OCI-LY1 (cell line): ENCODE data around the gene NBPF3.
"Not testable (repeated sequence)": the region's sequence is repeated elsewhere in the genome, so short reads cannot be mapped to it uniquely, and the experiment has no call there.

ENCODE experiments used
- H2AFZ ChIP-seq: fragments of 200-600 bp; sonication (generic), shearing (Covaris generic); 2 replicates; pipeline ENCODE4 v1.6.0; 2014; ENCODE audit warnings: antibody characterized with exemption, mild to moderate bottlenecking, low read length
- H3F3A ChIP-seq: fragments of 200-600 bp; sonication (generic), shearing (Covaris generic); 2 replicates; pipeline ENCODE4 v1.6.0; 2014; ENCODE audit warnings: mild to moderate bottlenecking, antibody characterized with exemption, low read length, moderate library complexity; ENCODE audit not compliant: insufficient read depth
- H3K27ac ChIP-seq: fragments of 200-600 bp; sonication (generic); 2 replicates; pipeline ENCODE4 v1.5.1; 2014; ENCODE audit warnings: low read length, mixed run types, mild to moderate bottlenecking, low read depth; ENCODE audit not compliant: poor library complexity, severe bottlenecking
- H3K27me3 ChIP-seq: fragments of 200-600 bp; sonication (generic); 2 replicates; pipeline ENCODE4 v1.6.0; 2014; ENCODE audit warnings: antibody characterized with exemption, mild to moderate bottlenecking, low read length, moderate library complexity; ENCODE audit not compliant: insufficient read depth
- H3K36me3 ChIP-seq: fragments of 200-600 bp; sonication (generic); 2 replicates; pipeline ENCODE4 v1.6.1; 2014; ENCODE audit warnings: mild to moderate bottlenecking, antibody characterized with exemption, low read length, moderate library complexity, mixed read lengths; ENCODE audit not compliant: insufficient read depth
- H3K4me1 ChIP-seq: fragments of 200-600 bp; sonication (generic); 2 replicates; pipeline ENCODE4 v1.5.1; 2014; ENCODE audit warnings: mild to moderate bottlenecking, low read length, moderate library complexity; ENCODE audit not compliant: insufficient read depth, severe bottlenecking
- H3K4me2 ChIP-seq: fragments of 200-600 bp; sonication (generic), shearing (Covaris generic); 2 replicates; pipeline ENCODE4 v1.6.1; 2014; ENCODE audit warnings: low read length
- H3K4me3 ChIP-seq: fragments of 200-600 bp; sonication (generic); 2 replicates; pipeline ENCODE4 v1.5.1; 2014; ENCODE audit warnings: low read length, low read depth, mild to moderate bottlenecking, mixed read lengths; ENCODE audit not compliant: poor library complexity, severe bottlenecking
- H3K79me2 ChIP-seq: fragments of 200-600 bp; shearing (Covaris generic); 2 replicates; pipeline ENCODE4 v1.6.1; 2016; ENCODE audit warnings: mixed run types, low read length, mixed read lengths; ENCODE audit not compliant: insufficient read depth
- H3K9ac ChIP-seq: fragments of 200-600 bp; sonication (generic), shearing (Covaris generic); 2 replicates; pipeline ENCODE4 v1.6.1; 2014; ENCODE audit warnings: mild to moderate bottlenecking, low read length, mixed read lengths
- H3K9me2 ChIP-seq: fragments of 200-600 bp; sonication (generic), shearing (Covaris generic); 2 replicates; pipeline ENCODE4 v1.6.1; 2014; ENCODE audit warnings: low read depth, mild to moderate bottlenecking, low read length, mixed read lengths
- H3K9me3 ChIP-seq: fragments of 200-600 bp; shearing (Covaris generic); 2 replicates; pipeline ENCODE4 v1.6.1; 2014; ENCODE audit warnings: low read length, mixed read lengths
- H4K20me1 ChIP-seq: fragments of 200-600 bp; sonication (generic), shearing (Covaris generic); 2 replicates; pipeline ENCODE4 v1.6.0; 2016; ENCODE audit warnings: mild to moderate bottlenecking, low read length; ENCODE audit not compliant: insufficient read depth
- EZH2 ChIP-seq: fragments of 200-600 bp; sonication (generic), shearing (Covaris generic); IDR thresholded peaks from 2 replicates; pipeline ENCODE4 v1.8.0; 2017; ENCODE audit warnings: borderline replicate concordance, mixed run types, mild to moderate bottlenecking, antibody characterized with exemption, low read length, moderate library complexity, mixed read lengths
- TF ChIP-seq, protein P1 (sequence below): fragments of 200-600 bp; sonication (generic), shearing (Covaris generic); IDR thresholded peaks from 2 replicates; pipeline ENCODE4 v1.5.1; 2017; ENCODE audit warnings: mild to moderate bottlenecking, antibody characterized with exemption, low read length, moderate library complexity, mixed read lengths

The NBPF3 gene

DNA sequence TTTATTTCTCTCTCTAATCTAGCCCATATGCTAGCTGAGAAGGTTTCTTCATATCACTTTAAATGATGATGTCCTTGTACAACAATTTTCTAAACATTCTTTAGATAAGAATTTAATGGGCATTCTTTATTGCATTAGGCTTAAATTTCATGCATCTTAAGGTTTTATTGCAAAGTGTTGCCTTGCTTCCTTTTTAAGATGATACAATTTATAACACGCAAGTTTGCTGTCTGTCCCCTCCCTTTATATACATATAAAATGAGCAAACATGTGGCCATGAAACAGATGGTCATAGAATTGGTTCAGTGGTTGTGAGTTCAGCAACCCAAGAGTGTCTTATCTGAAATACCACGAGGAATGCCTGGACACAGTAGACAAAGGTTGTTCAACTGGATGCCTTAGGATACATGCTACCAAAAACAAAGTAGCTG lies 12.1 kb downstream of the NBPF3 start:
- Histone ChIP-seq H3K27ac (no peak overlapping the region), H3K27me3 (no peaks in the 10 kb centered on the region), H3K4me1 (no peaks in the 10 kb centered on the region), H3K9me2 (no peaks in the 10 kb centered on the region), H3K9me3 (no peaks in the 10 kb centered on the region), H4K20me1 (no peaks in the 10 kb centered on the region), H3K4me3 (no peak overlapping the region), H3K4me2 (no peak overlapping the region), H3K36me3 (no peaks in the 10 kb centered on the region), H3F3A (no peaks in the 10 kb centered on the region), H3K79me2 (no peaks in the 10 kb centered on the region), H3K9ac (no peak overlapping the region), H2AFZ (no peak overlapping the region)
- no peak for TF ChIP-seq EZH2
- TF ChIP-seq, protein P1, sequence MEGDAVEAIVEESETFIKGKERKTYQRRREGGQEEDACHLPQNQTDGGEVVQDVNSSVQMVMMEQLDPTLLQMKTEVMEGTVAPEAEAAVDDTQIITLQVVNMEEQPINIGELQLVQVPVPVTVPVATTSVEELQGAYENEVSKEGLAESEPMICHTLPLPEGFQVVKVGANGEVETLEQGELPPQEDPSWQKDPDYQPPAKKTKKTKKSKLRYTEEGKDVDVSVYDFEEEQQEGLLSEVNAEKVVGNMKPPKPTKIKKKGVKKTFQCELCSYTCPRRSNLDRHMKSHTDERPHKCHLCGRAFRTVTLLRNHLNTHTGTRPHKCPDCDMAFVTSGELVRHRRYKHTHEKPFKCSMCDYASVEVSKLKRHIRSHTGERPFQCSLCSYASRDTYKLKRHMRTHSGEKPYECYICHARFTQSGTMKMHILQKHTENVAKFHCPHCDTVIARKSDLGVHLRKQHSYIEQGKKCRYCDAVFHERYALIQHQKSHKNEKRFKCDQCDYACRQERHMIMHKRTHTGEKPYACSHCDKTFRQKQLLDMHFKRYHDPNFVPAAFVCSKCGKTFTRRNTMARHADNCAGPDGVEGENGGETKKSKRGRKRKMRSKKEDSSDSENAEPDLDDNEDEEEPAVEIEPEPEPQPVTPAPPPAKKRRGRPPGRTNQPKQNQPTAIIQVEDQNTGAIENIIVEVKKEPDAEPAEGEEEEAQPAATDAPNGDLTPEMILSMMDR = no peak

DNA sequence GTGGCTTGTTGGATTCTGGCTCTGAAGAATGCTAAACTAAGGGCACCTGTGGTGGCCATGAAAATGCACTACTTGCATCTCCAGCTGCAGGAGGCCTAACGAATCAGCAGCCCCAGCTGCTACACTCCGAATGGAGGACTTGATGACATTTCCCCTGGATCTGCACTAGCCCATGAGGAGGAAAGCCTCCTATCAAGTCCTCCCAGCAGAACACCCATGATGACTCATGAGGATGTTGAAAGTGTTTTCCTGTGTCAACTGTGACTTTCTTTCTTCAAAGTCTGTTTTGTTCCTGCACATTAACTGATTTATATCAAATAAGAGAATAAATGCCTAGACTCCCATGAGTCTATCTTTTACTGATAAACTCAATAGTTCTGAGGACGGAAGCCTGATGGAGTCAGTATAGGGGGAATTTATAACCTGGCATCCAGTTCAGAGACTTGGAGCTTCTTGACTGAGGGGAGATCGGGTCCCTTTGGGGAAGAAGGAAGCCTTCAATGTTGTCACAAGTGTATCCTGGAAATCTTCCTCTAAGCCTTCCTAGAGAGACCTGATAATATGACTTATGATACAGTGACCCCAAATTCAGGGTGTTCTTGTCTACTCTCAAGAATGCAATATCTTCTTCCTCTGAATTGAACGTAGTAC lies 14.2 kb downstream of the NBPF3 start:
- not testable (repeated sequence) for H3F3A ChIP-seq, H3K9ac ChIP-seq, H3K4me2 ChIP-seq, H3K4me3 ChIP-seq, H3K4me1 ChIP-seq, H4K20me1 ChIP-seq, H3K27me3 ChIP-seq, H3K79me2 ChIP-seq, H3K36me3 ChIP-seq, H2AFZ ChIP-seq, H3K9me2 ChIP-seq, H3K9me3 ChIP-seq, H3K27ac ChIP-seq

GRCh38 chr1:21454904-21455303 lies 15.0 kb downstream of the NBPF3 start:
- not testable (repeated sequence) for H3K79me2 ChIP-seq, H2AFZ ChIP-seq, H3K36me3 ChIP-seq, H4K20me1 ChIP-seq, H3K9ac ChIP-seq, H3F3A ChIP-seq, H3K4me3 ChIP-seq, H3K27me3 ChIP-seq, H3K4me1 ChIP-seq, H3K27ac ChIP-seq, H3K9me3 ChIP-seq, H3K4me2 ChIP-seq, H3K9me2 ChIP-seq

- no peaks in the 10 kb centered on the region for H3F3A ChIP-seq
- H2AFZ ChIP-seq = no peak overlapping the region
- no peak overlapping the region for H3K9ac ChIP-seq
- no peaks in the 10 kb centered on the region for H3K79me2 ChIP-seq
- H3K36me3 ChIP-seq = no peaks in the 10 kb centered on the region
- H3K27me3 ChIP-seq = no peaks in the 10 kb centered on the region
- no peaks in the 10 kb centered on the region for H3K4me1 ChIP-seq
- H4K20me1 ChIP-seq = no peaks in the 10 kb centered on the region
- H3K9me3 ChIP-seq = no peaks in the 10 kb centered on the region
- no peaks in the 10 kb centered on the region for H3K9me2 ChIP-seq
- no peak overlapping the region for H3K27ac ChIP-seq
- H3K4me3 ChIP-seq = no peak overlapping the region
- H3K4me2 ChIP-seq = no peak overlapping the region
- TF ChIP-seq, protein P1 = no peak
- TF ChIP-seq EZH2 = no peak
Observed at GRCh38 chr1:21457654-21458053, 17.7 kb downstream of the NBPF3 start.

DNA sequence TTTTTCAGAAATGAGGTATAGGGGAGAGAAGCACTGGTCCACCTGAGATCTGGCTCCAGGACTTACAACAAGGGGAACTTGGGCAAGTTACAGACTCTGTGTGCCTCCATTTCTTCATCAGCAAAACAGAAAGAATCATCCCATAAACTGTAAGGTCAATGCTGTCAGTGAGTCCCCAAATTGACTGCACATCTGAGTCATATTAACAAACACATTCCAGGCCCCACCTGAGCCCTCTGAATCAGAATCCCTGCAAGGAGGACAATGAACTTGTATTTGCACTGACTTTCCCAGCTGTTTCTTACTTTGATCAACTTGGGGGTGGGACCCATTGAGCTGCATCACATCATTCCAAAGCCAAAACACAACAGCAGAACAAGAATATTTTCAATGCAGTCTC lies 25.2 kb downstream of the NBPF3 start:
- not testable (repeated sequence) for H3K27ac ChIP-seq, H3K4me2 ChIP-seq, H2AFZ ChIP-seq, H3K9ac ChIP-seq, H3K4me3 ChIP-seq, H3K79me2 ChIP-seq, H4K20me1 ChIP-seq, H3F3A ChIP-seq, H3K36me3 ChIP-seq, H3K9me2 ChIP-seq, H3K9me3 ChIP-seq, H3K27me3 ChIP-seq, H3K4me1 ChIP-seq

GRCh38 chr1:21467946-21468345 lies 28.0 kb downstream of the NBPF3 start:
- not testable (repeated sequence) for H3K4me2 ChIP-seq, H2AFZ ChIP-seq

More at GRCh38 chr1:21467946-21468345, 28.0 kb downstream of the NBPF3 start:
- not testable (repeated sequence) for H3K9me2 ChIP-seq, H3K4me1 ChIP-seq, H3K9ac ChIP-seq, H4K20me1 ChIP-seq, H3K27ac ChIP-seq, H3K27me3 ChIP-seq, H3K9me3 ChIP-seq, H3K79me2 ChIP-seq, H3F3A ChIP-seq, H3K36me3 ChIP-seq, H3K4me3 ChIP-seq
